HPDE6-E6E7 (cell line): ENCODE results near the gene EXT2.

Source experiments
- DNase-seq: peaks from one replicate; pipeline ENCODE4 v3.0.0; 2011; ENCODE audit warnings: missing footprints; ENCODE audit errors: extremely low spot score

Gene EXT2

GRCh38 chr11:44267006-44267749 is 171.7 kb downstream of the EXT2 start:
- no peak for DNase-seq

DNA sequence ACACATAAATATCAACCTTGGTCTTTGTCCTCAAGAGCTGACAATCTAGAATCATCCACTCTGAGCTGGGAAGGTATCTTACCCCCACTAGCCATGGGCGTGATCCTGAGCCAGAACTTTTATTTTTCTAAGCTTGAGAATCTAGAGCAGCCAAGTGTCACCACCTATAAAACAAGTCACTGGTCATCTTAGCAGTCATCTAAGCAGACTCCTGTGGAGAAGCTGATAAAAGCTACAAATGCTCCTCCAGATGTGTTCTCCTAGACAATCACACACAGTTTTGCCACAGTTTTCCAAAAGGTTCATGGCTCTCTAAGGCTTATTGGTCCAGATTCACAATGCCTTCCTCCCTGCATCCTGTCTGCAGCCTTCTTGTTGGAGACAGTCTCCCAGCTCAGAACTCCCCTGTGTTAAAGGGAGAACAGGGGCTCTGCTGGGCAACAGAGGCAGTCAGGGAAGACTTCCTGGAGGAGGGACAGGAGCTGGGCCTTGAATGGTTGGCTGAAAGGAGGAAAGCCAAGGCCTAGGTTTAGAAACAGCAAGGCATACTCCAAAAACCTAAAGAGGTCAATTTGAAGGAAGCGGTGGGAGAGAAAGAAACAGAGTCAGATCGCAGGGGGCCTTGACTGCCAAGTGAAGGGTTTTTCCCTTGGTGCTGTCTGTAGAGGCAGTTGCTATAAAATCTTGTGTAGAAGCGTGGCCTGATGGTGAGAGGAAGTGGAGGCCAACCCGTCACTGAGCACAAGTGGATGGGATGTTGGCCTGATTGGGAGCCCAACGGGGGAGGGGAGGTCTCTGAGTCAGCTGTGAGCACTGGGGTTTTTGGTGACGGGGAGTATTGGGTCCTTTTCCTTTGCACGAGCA is 172.5 kb downstream of the EXT2 start:
- no peak for DNase-seq

- DNase-seq = no peak
Measured at GRCh38 chr11:44268614-44269080, 173.2 kb downstream of the EXT2 start.

- no peak for DNase-seq
Measured at GRCh38 chr11:44269369-44270351, 174.2 kb downstream of the EXT2 start.

DNA sequence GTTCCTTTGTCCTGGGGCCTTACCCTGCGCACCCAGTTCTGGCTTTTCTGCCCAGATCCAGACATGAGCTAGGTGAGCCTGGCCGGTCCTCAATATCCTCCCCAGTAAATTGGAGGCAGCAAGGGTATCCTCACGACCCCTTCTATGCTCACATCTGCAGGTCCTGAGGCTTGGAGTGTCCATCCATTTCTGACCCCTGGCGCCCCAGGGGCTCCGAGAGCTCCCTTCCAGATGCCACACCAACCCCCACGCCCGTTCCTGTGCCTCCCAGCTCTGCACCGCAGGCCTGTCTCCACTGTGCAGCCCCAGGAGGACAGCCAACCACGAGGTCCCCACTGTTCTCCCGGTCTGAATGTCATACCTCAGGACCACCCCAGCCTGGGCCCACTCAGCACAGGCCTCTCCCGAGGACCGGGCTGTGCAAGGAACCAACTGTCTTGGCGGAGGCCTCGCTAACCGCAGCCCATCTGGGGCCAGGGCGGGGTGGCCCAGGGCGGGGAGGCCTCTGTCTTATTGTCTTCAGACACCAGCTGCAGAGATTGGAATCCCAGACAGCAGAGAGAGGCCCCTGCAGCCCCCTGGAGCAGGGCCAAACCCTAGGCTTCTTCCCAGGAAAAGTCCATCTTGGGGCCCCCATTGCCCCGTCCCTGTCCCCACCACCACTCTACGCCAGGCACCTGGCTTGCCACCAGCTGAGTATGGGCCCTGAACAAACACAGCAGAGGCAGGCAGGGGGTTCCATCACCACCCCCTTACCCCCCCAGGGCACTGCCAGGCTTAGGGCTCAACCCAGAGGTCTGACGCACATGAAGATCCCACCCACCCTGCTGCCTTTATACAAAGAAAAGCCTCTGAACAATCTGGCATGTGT is 175.2 kb downstream of the EXT2 start:
- no peak for DNase-seq

DNA sequence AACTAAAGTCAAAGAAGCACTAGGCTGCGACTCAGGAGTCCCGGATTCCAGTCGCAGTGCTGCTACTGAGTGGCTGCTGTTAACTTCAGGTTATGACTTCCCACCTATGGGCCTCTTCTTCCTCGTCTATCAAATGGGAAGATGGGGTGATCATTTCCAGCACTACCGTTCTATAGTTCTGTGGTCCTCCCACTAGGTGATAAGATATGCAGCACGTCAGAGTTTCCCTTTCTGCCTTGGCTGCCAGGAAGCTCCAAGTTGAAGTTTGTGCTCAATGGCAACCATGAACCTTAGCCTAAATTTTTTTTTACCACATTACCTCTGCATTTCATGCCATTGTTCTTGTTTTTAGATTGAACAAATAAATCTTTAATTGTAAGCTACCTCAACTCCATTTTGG is 175.8 kb downstream of the EXT2 start:
- no peak for DNase-seq

DNA sequence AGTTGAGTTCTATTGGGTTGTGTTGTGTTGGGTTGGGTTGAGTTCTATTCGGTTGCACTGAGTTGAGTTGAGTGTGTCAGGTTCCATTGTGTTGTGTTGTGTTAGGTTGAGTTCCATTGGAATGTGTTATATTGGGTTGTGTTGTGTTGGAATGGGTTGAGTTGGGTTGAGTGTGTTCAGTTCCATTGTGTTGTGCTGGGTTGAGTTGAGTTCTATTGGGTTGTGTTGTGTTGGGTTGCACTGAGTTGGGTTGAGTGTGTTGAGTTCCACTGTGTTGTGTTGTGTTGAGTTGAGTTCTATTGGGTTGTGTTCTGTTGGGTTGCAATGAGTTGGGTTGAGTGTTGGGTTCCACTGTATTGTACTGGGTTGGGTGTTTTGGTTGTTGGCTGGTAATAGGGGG is 178.9 kb downstream of the EXT2 start:
- no peak for DNase-seq

GRCh38 chr11:44275241-44275640 is 179.8 kb downstream of the EXT2 start:
- no peak for DNase-seq

DNA sequence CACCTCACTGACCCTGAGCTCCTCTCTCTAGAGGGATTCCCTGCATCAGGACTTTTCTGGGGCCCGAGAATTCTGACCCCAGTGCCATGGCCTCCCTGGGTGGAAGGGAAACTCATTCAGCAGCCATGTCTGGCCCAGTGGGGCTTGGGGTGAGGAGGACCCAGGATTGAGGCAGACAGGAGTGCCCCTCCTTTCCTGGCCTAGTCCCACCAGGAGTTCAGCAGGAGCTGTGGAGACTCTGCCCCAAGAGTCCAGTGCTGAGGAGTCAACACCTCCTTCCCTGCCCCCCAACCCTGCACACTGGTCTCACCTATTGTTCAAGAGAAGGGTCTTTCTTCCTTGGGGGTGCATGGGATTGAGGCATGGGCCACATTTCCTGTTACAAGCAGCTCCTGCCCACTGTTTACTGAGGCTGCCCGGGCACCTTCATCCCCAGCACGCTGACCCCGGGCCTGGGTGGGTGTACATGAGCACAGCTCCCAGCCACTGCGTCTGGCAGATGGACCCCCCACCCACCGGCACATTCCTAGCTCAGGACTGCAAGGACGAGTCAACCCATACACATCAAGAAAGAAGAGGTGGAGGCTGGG is 180.6 kb downstream of the EXT2 start:
- no peak for DNase-seq

GRCh38 chr11:44277196-44278090 is 182.0 kb downstream of the EXT2 start:
- DNase-seq = no peak

GRCh38 chr11:44279483-44279882 is 184.0 kb downstream of the EXT2 start:
- no peak for DNase-seq

DNA sequence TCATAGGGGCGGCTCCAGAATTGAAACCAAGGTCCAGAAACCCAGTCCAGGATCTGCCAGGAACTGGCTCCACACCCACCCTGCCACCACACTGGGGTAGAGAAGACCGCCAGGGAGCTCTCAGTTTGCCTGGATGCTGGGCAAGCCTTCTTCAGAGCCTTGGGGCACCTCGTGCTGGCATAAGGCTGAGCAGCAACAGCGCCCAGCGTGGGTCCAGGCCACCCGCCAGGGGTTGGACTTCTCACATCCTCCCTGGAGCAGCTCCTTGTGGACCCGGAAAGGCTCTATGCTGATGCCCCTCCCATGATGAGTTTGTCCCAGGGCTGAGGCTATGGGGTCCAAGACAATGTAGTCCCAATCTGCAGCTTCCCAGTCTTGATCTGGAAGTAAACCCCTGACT is 184.8 kb downstream of the EXT2 start:
- no peak for DNase-seq

DNA sequence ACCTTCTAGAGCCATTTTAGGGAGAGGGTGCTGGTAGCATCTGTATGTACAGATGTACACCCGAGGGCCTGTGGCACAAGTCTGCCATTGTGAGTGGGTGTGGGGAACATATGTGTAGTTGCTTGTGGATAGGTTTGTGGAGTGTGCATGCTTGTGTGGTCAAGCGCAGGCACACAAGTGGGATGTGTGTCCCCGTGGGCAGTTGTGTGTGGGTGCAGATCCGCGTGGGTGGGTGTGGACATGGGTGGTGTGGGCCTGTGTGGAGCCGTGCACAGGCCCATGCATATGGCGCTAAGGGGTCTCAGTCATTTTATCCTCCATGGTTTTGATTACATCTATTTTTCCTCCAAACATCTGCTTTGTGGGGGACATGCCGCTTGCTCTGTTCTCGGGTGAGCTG is 185.7 kb downstream of the EXT2 start:
- DNase-seq = no peak

GRCh38 chr11:44282620-44283019 is 187.1 kb downstream of the EXT2 start:
- no peak for DNase-seq

DNA sequence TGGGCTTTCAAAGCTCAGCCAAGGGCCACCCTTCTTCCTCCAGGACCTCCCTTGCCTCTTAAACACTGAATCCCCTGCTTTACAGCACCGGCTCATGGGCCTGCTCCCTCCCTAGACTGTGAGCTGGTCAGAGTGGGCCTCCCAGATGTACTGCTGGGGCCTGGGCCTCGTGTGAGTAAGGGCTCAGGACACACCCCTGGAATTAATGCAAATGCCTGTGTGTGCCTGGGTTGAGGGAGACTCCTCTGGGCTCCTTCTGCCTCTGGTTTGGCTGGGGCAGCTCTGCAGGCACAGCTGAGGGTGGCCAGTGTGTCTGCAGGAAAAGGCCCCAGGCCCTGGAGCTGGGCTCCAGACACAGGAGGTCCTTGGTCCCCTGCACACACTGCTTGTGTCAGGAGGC is 190.3 kb downstream of the EXT2 start:
- no peak for DNase-seq

GRCh38 chr11:44286268-44286880 is 190.9 kb downstream of the EXT2 start:
- DNase-seq = peak; percentile 58

DNA sequence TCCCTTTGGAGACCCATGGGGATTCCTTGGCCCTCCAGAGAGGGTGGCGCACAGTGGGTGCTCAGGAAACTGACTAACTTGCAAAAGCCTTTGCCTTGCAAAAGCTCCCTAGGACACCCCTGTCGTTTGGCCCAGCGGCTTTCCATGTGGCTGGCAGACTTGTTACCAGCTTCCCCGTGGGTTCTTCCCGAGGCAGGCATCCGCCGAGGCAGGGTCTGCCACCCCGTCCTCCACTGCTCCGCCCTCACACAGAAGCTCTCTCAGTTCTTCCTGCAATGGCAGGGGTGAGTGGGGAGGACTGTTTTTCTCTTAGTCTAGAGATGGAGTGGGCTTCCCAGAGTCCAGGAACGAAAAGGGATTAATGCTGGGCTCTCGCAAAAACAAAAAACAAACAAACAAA is 191.4 kb downstream of the EXT2 start:
- DNase-seq = no peak

GRCh38 chr11:44288133-44288526 is 192.7 kb downstream of the EXT2 start:
- DNase-seq = no peak

DNA sequence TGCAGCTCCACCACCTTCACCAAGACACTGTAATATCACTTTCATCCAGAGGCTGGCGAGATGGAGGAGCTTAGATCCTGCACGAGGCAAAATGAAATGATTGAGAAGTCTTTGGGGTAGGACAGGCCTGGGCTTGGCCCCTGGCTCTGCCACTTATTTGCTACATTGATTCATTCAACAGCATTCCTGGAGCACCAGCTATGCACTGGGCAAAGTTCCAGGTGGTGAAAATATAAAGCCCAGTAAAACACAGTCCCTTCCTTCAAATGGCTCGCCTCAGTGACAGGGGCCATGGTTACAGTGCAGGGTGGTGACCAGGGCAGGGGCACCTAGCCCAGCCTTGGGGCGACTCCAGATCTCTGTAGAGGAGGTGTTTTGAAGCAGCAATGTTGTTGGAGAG is 194.7 kb downstream of the EXT2 start:
- DNase-seq = no peak
